GM19455 (cell line): Measurements from ENCODE around the gene ATP9B.
"Not testable (repeated sequence)": the region's sequence is repeated elsewhere in the genome, so short reads cannot be mapped to it uniquely, and the experiment has no call there.

Experiments
- ATAC-seq: cut with Tn5 transposase; IDR thresholded peaks from one replicate; pipeline ENCODE4 v1.9.1; 2021; ENCODE audit not compliant: unreplicated experiment

The ATP9B gene

GRCh38 chr18:79070486-79070885 is 1.3 kb downstream of the ATP9B start:
- ATAC-seq, result no peak

- no peak for ATAC-seq
These were observed 1.8 kb downstream of the ATP9B start for GRCh38 chr18:79071037-79071436.

- ATAC-seq, result no peak
These were observed 2.5 kb downstream of the ATP9B start for GRCh38 chr18:79071503-79072210.

- ATAC-seq, result not testable (repeated sequence)
These were observed 3.5 kb downstream of the ATP9B start for GRCh38 chr18:79072655-79073054.

- no peak for ATAC-seq
These were observed 8.0 kb downstream of the ATP9B start for GRCh38 chr18:79077181-79077580.

DNA sequence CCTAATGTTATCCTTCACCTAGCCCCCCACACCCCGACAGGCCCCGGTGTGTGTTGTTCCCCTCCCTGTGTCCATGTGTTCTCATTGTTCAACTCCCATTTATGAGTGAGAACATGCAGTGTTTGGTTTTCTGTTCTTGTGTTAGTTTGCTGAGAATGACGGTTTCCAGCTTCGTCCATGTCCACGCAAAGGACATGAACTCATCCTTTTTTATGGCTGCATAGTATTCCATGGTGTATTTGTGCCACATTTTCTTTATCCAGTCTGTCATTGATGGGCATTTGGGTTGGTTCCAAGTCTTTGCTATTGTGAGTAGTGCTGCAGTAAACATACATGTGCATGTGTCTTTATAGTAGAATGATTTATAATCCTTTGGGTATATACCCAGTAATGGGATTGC is 9.6 kb downstream of the ATP9B start:
- not testable (repeated sequence) for ATAC-seq

- ATAC-seq, result no peak
These were observed 23.7 kb downstream of the ATP9B start for GRCh38 chr18:79092874-79093273.

DNA sequence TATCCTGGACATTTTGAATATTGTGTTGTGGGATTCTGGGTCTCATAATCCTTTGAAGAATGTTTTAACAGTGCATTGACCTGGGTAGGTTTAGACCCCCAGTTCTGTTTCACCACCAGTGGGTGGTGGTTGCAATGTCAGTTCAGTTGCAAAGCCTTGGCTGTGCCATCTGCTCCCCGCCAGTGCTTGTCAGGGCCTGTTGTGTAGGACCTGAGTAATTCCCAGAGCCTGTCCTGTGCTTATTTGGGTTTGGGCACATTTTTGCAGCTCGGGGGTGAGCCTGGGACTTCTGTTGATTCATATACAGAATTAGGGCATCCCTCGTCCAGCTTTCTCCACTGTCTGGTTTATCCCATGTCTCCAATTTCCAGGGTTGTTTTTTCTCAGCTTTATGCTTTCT is 24.8 kb downstream of the ATP9B start:
- no peak for ATAC-seq

DNA sequence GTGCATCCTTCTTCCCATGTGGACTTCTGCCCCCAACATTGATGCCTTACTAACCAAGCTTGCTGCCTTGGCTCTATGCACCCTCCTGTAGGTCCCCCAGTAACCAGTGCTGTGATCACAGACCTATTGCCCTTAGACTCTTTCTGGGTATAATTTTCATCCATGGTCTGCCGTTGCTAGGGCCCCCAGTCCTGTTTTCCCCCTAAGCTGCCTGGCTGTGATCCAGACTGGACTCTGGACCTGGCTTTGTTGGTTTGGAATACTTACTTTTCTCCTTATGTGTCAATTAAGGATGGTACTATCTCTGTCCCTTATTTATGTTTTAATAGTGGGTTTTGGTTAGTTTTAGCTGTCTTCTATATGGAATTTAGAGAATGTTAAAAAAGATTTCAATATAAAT is 26.0 kb downstream of the ATP9B start:
- no peak for ATAC-seq

GRCh38 chr18:79100944-79101343 is 31.8 kb downstream of the ATP9B start:
- no peak for ATAC-seq

- ATAC-seq, result no peak
These were observed 33.7 kb downstream of the ATP9B start for GRCh38 chr18:79102886-79103285.

DNA sequence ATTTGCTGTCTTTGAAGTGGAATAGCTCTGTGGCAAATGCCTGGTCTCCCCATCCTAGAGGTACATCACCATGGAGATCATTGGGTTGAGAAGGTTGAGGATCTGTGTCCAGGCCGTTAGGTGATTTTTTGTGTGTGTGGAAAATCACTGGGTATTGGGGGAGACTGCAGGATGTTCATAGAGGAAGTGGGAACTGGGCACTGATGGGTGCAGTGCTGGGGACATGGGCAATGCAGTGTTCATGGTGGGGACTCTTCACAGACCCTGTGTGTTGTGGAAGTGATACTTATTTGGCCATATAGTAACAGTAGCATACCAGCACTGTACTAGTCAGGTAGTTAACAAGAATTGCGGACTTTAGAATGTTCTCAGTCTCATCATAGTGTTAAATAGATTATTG is 34.9 kb downstream of the ATP9B start:
- ATAC-seq, result no peak

DNA sequence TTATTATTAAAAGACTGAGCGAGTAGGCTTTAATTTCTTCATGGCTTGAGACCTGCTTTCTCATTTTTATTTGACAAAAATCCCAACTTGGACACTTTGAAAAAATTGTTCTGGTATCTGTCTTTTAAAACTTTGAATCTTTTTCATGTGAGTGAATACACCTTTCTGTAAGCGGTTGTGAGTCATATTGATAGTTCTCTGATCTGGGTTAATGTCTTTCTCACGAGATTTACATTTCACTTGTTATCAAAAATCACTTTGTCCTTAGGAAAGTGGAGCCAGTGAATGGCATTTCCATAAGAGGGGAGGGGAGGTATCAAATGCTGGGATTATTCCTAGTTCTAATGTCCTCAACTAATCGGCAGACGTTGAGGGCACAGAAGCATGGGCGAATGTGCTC is 36.3 kb downstream of the ATP9B start:
- no peak for ATAC-seq

GRCh38 chr18:79106084-79106483 is 36.9 kb downstream of the ATP9B start:
- no peak for ATAC-seq

DNA sequence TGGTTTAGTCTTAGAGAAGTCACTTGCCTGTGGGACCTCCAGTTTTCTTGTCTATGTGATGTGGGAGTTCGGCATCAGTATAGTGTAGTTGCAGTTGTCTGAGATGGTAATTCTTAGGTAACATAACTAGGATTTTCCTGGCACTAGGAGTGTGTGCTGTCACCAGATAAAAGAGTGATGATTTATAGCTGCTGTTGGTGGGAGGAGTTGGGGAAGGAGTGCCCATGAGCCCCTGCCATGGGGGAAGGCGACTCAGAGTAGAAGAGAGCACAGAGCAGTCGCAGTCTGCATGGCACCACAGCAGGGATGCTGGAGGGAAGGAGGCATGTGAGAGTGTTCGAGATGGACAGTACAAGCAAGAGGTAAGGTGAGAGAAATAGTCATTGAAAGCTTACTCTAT is 38.7 kb downstream of the ATP9B start:
- no peak for ATAC-seq

- no peak for ATAC-seq
These were observed 39.5 kb downstream of the ATP9B start for GRCh38 chr18:79108549-79109215.

DNA sequence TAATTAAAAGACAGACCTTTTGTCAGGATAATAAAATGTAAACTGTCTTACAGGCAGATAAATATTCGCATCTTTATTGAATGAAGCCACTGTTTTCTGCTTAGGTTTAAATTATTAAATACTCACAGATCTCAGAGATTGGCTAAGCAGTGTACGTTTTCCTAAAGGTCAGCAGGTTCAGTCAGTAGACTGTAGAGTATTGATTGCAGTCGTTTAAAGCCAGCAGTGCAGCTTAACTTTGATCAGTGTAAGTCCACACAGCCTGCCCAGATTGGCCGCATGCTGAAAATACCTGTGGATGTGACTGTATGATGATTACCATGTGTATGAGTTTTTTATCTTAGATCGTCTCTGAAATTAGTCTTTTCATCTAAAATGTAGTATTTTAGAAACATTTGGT is 42.3 kb downstream of the ATP9B start:
- no peak for ATAC-seq

DNA sequence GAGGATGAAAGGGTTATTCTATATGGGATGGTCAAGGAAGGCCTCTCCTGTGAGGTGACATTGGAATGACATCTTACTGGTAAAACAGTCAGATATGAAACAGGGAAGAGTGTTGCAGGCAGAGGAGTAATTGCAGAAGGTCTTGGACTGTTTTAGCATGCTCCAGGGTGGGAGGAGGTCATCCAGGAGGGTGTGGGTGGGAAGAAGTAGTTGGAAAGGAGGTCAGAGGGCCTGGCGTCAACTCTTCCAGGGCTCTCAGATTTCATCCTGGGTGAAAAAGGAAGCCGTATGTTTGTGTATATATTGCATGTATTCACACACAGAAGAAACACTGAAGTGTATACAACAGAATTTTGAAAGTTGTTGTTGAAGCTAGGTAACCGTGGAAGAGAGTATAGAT is 48.2 kb downstream of the ATP9B start:
- ATAC-seq, result no peak

GRCh38 chr18:79117788-79118187 is 48.6 kb downstream of the ATP9B start:
- ATAC-seq, result no peak

DNA sequence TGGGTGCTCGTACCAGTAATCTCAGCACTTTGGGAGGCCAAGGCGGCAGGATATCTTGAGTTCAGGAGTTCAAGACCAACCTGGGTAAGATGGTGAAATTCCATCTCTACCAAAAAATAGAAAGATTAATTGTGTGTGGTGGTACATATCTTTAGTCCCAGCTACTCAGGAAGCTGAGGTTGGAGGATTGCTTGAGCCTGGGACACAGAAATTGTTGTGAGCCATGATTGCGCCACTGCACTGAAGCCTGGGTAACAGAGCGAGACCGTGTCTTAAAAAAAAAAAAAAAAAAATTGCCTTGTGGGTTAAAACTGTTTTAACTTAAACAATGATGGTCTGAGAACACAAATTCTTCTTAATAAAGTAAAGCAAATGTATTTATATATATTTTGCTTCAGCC is 49.6 kb downstream of the ATP9B start:
- ATAC-seq, result no peak

DNA sequence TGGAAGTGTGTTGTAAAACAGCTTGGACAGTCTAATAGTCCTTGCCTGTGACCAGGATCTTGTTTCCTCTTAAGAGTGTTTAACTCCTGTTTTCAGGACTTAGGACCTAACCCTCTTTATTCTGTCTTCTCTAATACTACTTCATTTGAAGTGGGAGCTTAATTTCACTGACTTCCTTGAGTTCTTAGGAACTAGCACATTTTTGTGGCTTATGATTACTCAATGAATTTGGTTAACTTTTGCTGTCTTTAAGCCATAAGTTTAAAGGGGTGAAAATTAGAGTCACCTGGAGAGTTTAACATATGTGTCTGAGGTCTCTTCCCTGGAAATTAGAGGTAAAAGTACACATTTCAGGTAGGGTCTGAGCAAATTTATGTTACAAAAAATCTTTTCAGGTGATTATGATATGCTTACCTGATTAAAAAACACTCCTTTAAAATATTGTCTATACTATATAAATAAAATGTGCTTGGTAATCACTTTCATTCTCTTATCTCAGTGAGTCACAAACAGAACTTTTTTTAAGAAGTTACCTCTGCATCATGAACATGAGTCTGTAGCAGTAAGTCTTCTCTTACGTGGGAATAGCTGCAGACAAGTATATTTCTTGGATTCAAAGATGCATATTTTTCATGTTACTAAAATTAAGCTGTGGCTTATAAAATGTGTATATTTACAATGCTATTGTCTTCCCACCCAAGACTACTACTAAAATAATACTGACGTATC is 52.7 kb downstream of the ATP9B start:
- no peak for ATAC-seq

- ATAC-seq, result no peak
These were observed 54.8 kb downstream of the ATP9B start for GRCh38 chr18:79123948-79124347.
